Stimulated activated CD8-positive, alpha-beta memory T cell treated with anti-CD3 and anti-CD28 coated beads, Interleukin-12 subunit alpha, Interleukin-12 subunit beta, amount 100 ng/mL, for 24 hours (primary cell): Measurements from ENCODE around the gene ARHGAP44.

Source experiments
- DNase-seq: peaks from one replicate; pipeline ENCODE4 v3.0.0-alpha.2; 2020; ENCODE audit errors: extremely low read depth

ARHGAP44 gene

GRCh38 chr17:13024526-13025257 lies 235.4 kb downstream of the ARHGAP44 start:
- DNase-seq: no peak

GRCh38 chr17:13025258-13025627 lies 235.9 kb downstream of the ARHGAP44 start:
- DNase-seq: no peak

- DNase-seq: no peak
Observed at GRCh38 chr17:13025687-13026086, 236.4 kb downstream of the ARHGAP44 start.

GRCh38 chr17:13027246-13027645 lies 237.9 kb downstream of the ARHGAP44 start:
- DNase-seq: no peak

- DNase-seq: no peak
Observed at GRCh38 chr17:13029340-13029739, 240.0 kb downstream of the ARHGAP44 start.

- DNase-seq: no peak
Observed at GRCh38 chr17:13030056-13030455, 240.8 kb downstream of the ARHGAP44 start.

GRCh38 chr17:13030459-13031300 lies 241.4 kb downstream of the ARHGAP44 start:
- DNase-seq: no peak

- no peak for DNase-seq
Observed at GRCh38 chr17:13031718-13032350, 242.5 kb downstream of the ARHGAP44 start.

- no peak for DNase-seq
Observed at GRCh38 chr17:13035420-13035819, 246.1 kb downstream of the ARHGAP44 start.

- DNase-seq: no peak
Observed at GRCh38 chr17:13036751-13037150, 247.5 kb downstream of the ARHGAP44 start.

GRCh38 chr17:13038931-13039665 lies 249.8 kb downstream of the ARHGAP44 start:
- DNase-seq: no peak
